GM13976 (cell line): ENCODE data around the gene CTSH.

Source experiments
- DNase-seq: peaks from one replicate; pipeline ENCODE4 v3.0.0; 2012; ENCODE audit warnings: low spot score
- CTCF ChIP-seq: IDR thresholded peaks from 2 replicates; pipeline ENCODE4 v1.5.1; 2012; ENCODE audit warnings: borderline replicate concordance, mild to moderate bottlenecking; ENCODE audit not compliant: insufficient read depth; ENCODE audit errors: extremely low read depth, missing control alignments, control extremely low read depth
- in situ Hi-C: fragments of 300-500 bp; cut with MboI; formaldehyde crosslinking; loops from one replicate; pipeline ENCODE4 v1.12.0; 2022; ENCODE audit warnings: low sequenced_read_pairs, mixed read lengths, inconsistent platforms; ENCODE audit not compliant: unreplicated experiment

Gene CTSH

GRCh38 chr15:78951841-78952238, 7.0 kb upstream of the CTSH start:
- TF ChIP-seq CTCF, result no peak
- in situ Hi-C loops, result no loop called here
- DNase-seq, result no peak

GRCh38 chr15:78950902-78951840, 6.3 kb upstream of the CTSH start:
- no peak for TF ChIP-seq CTCF
- in situ Hi-C loops, result no loop called here
- no peak for DNase-seq

GRCh38 chr15:78950343-78950742, 5.5 kb upstream of the CTSH start:
- in situ Hi-C loops, result no loop called here
- DNase-seq, result no peak
- no peak for TF ChIP-seq CTCF

GRCh38 chr15:78949461-78949860, 4.6 kb upstream of the CTSH start:
- no peak for TF ChIP-seq CTCF
- no peak for DNase-seq
- in situ Hi-C loops, result no loop called here

- in situ Hi-C loops, result no loop called here
- no peak for TF ChIP-seq CTCF
- no peak for DNase-seq
Measured at GRCh38 chr15:78947506-78947905, 2.7 kb upstream of the CTSH start.

GRCh38 chr15:78946493-78946892, 1.6 kb upstream of the CTSH start:
- no peak for DNase-seq
- in situ Hi-C loops, result no loop called here
- no peak for TF ChIP-seq CTCF

- TF ChIP-seq CTCF, result no peak
- DNase-seq, result peak; percentile 41
- in situ Hi-C loops, result no loop called here
Measured at GRCh38 chr15:78944202-78944625, 632 bp downstream of the CTSH start.
